SU-DHL-6 (cell line): ENCODE results near the gene SEZ6.

ENCODE experiments used
- EZH2phosphoT487 ChIP-seq: fragments of 200-600 bp; sonication (generic), shearing (Covaris generic); conservative IDR thresholded peaks from 2 replicates; pipeline ENCODE4 v1.6.1; 2018; ENCODE audit warnings: mild to moderate bottlenecking, antibody characterized with exemption, low read length, moderate library complexity, mixed read lengths
- TF ChIP-seq, protein P1 (sequence below): fragments of 200-600 bp; sonication (generic); IDR thresholded peaks from one replicate; pipeline ENCODE4 v1.5.1; 2017; ENCODE audit warnings: antibody characterized with exemption, mild to moderate bottlenecking, low read length, moderate library complexity; ENCODE audit not compliant: insufficient read depth, poor library complexity, severe bottlenecking

DNA sequence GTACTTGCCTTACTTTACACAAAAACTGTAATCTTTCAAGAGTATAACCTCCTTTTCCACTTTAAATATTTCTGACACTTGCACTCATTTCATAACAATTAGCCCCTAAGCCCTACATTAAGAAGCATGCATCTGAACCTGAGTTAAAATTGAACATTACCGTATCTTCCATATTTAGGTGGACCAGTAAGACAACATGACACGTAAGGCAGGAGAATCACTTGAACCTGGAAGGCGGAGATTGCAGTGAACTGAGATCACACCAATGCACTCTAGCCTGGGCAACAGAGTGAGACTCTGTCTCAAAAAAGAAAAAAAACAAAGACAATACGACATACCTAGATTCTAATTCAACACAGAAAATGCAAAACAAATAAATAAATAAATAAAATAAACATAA lies 61.5 kb downstream of the SEZ6 start:
- TF ChIP-seq, protein P1, sequence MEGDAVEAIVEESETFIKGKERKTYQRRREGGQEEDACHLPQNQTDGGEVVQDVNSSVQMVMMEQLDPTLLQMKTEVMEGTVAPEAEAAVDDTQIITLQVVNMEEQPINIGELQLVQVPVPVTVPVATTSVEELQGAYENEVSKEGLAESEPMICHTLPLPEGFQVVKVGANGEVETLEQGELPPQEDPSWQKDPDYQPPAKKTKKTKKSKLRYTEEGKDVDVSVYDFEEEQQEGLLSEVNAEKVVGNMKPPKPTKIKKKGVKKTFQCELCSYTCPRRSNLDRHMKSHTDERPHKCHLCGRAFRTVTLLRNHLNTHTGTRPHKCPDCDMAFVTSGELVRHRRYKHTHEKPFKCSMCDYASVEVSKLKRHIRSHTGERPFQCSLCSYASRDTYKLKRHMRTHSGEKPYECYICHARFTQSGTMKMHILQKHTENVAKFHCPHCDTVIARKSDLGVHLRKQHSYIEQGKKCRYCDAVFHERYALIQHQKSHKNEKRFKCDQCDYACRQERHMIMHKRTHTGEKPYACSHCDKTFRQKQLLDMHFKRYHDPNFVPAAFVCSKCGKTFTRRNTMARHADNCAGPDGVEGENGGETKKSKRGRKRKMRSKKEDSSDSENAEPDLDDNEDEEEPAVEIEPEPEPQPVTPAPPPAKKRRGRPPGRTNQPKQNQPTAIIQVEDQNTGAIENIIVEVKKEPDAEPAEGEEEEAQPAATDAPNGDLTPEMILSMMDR: no peak
- no peak for TF ChIP-seq EZH2phosphoT487
